Gastrocnemius medialis (tissue), 4 donors: ENCODE measurements around the gene TRAPPC2L. TPM values are rescaled to one million over a fixed set of nuclear protein-coding genes. Genes with fewer than 3 reads are reported as not detected.

ENCODE experiments used
- ATAC-seq, 2 donors: fragments of 150-250 bp; one replicate each; pipeline ENCODE4 v1.9.1; 2016
- DNase-seq, 2 donors: peaks; one replicate each; pipeline ENCODE4 v3.0.0-alpha.2; 2019
- H3K27ac ChIP-seq, 4 donors: fragments of 200-600 bp; sonication (generic); 1 replicate in 1 of 4; 2 replicates in 3 of 4; pipeline ENCODE4 v1.5.1; 2016 to 2018; ENCODE audit warnings: mild to moderate bottlenecking in 2 of 4, moderate library complexity in 1 of 4
- H3K27me3 ChIP-seq, 3 donors: fragments of 200-600 bp; sonication (generic) in 2 of 3; 1 replicate in 1 of 3; 2 replicates in 2 of 3; pipeline versions ENCODE4 v1.5.1 to v1.6.0; 2016 to 2019; ENCODE audit warnings: mild to moderate bottlenecking in 1 of 3, moderate library complexity in 1 of 3
- H3K36me3 ChIP-seq, 2 donors: fragments of 200-600 bp; sonication (generic) in 1 of 2; one replicate each; pipeline ENCODE4 v1.5.1; 2017 to 2018
- H3K4me1 ChIP-seq, 2 donors: fragments of 200-600 bp; sonication (generic) in 1 of 2; one replicate each; pipeline ENCODE4 v1.5.1; 2016 to 2017; ENCODE audit warnings: mild to moderate bottlenecking in 2 of 2
- H3K4me3 ChIP-seq, 4 donors: fragments of 200-600 bp; sonication (generic) in 3 of 4; 1 replicate in 1 of 4; 2 replicates in 3 of 4; pipeline ENCODE4 v1.5.1; 2016 to 2019; ENCODE audit warnings: mild to moderate bottlenecking in 2 of 4
- H3K9me3 ChIP-seq, 3 donors: fragments of 200-600 bp; sonication (generic) in 2 of 3; 1 replicate in 1 of 3; 2 replicates in 2 of 3; pipeline ENCODE4 v1.5.1; 2016 to 2019
- POLR2A ChIP-seq, 2 donors: fragments of 450-650 bp; IDR thresholded peaks; one replicate each; pipeline ENCODE4 v1.6.1; 2017; ENCODE audit warnings: antibody characterized with exemption in 2 of 2, mild to moderate bottlenecking in 2 of 2, moderate library complexity in 2 of 2
- in situ Hi-C, 4 donors: fragments of 200-750 bp; cut with MboI; loops; one replicate each; pipeline versions ENCODE4 v1.15.0 to v1.8.0; 2017; ENCODE audit warnings: low sequenced_read_pairs in 4 of 4
- intact Hi-C: fragments of 100-400 bp; cut with DNase I; formaldehyde crosslinking; loops from one replicate; pipeline ENCODE4 v1.15.1; 2023; ENCODE audit warnings: low total_unique reads
- total RNA-seq, 4 donors: library from RNA; depleted of rRNA; stranded (reverse); fragments of >200 nt; gene quantifications; one replicate each; pipeline versions ENCODE4 v1.1.0 to v1.2.3, GENCODE V29; 2016
- TF ChIP-seq, protein P1 (sequence below), 5 experiments: fragments of 450-650 bp in 3 of 5; fragments of 200-600 bp in 2 of 5; sonication (generic) in 2 of 5; IDR thresholded peaks in 4 of 5; conservative IDR thresholded peaks in 1 of 5; 1 replicate in 4 of 5; 2 replicates in 1 of 5; pipeline ENCODE4 v1.5.1; 2016 to 2019; ENCODE audit warnings: antibody characterized with exemption in 5 of 5, mild to moderate bottlenecking in 3 of 5, moderate library complexity in 3 of 5

Gene TRAPPC2L
- total RNA-seq, 4 donors from 2014 or later = 17.8 to 27.9 (median 20.5) TPM

DNA sequence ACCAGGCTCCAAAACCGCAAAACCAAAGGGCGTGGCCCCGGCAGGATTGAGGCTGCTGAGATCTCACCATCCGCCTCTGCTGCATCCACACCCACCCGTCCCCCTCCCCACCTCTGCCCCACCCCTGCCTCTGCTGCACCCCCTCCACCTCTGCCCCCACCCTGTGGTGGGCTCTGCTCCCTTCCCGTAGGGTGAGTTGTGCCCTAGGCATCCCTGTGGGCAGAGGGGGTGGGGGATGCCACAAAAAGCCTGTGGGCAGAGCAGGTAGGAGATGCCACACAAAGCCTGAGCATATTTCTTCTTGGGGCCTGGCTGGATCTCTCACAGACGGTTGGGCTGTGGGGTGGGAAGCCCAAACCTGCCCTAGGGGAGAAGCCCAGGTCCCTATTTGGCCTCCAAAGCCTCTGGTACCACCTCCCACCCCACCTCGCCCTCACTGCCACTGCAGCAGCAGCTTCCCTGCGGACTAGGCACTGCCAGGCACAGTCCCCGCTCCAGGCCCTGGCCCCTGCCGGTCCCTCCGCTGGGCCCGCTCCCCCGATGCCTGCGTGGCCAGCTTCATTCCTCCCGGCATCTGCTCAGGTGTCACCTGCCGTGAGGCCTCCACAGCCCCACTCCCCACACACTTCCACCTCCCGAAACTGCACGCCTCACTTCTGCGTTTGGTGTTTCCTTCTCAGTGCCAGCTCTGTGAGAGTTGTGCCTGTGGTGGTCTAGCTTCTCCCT, 20.8 kb downstream of the TRAPPC2L start:
- no peak for DNase-seq
- ATAC-seq = no peak
- in situ Hi-C loops (no loop called here), intact Hi-C loops (no loop called here)
- Histone ChIP-seq H3K27me3 (no peaks in the 10 kb centered on the region), H3K27ac (no peak overlapping the region), H3K36me3 (peaks cover 0 to 33% of the 10 kb centered on the region in 2 donors), H3K4me1 (peaks cover 2 to 8% of the 10 kb centered on the region in 2 donors), H3K4me3 (no peak overlapping the region), H3K9me3 (no peaks in the 10 kb centered on the region)
- no peak for TF ChIP-seq POLR2A (IDR thresholded peaks at IDR 0.05)
- TF ChIP-seq, protein P1, sequence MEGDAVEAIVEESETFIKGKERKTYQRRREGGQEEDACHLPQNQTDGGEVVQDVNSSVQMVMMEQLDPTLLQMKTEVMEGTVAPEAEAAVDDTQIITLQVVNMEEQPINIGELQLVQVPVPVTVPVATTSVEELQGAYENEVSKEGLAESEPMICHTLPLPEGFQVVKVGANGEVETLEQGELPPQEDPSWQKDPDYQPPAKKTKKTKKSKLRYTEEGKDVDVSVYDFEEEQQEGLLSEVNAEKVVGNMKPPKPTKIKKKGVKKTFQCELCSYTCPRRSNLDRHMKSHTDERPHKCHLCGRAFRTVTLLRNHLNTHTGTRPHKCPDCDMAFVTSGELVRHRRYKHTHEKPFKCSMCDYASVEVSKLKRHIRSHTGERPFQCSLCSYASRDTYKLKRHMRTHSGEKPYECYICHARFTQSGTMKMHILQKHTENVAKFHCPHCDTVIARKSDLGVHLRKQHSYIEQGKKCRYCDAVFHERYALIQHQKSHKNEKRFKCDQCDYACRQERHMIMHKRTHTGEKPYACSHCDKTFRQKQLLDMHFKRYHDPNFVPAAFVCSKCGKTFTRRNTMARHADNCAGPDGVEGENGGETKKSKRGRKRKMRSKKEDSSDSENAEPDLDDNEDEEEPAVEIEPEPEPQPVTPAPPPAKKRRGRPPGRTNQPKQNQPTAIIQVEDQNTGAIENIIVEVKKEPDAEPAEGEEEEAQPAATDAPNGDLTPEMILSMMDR (IDR thresholded peaks at IDR 0.05 in 4 of 5, conservative IDR thresholded peaks at IDR 0.05 in 1 of 5) = no peak

DNA sequence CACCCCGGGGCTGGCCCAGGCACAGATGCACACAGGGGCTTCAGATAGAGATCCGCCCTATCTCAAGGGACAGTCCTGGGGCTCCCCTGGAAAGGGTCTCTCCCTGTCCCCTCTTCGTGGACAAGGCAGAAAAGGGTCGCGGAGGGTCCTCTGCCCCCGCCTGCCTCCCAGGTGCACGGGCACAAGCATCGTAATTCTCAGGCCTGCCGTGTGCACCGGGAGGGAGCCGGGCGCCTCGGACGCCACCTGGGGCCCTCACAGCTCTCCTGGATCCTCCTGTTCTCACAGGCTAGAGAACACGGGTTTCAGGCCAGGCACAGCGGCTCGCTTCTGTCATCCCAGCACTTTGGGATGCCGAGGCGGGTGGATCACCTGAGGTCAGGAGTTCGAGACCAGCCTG, 21.4 kb downstream of the TRAPPC2L start:
- H3K27ac ChIP-seq = no peak overlapping the region
- no peaks in the 10 kb centered on the region for H3K9me3 ChIP-seq
- ATAC-seq (no peak), DNase-seq (no peak)
- in situ Hi-C loops = no loop called here
- H3K4me1 ChIP-seq = peaks cover 8 to 14% of the 10 kb centered on the region in 2 donors
- TF ChIP-seq, protein P1 (IDR thresholded peaks at IDR 0.05 in 4 of 5, conservative IDR thresholded peaks at IDR 0.05 in 1 of 5) = no peak
- TF ChIP-seq POLR2A (IDR thresholded peaks at IDR 0.05) = no peak
- no peaks in the 10 kb centered on the region for H3K27me3 ChIP-seq
- H3K4me3 ChIP-seq = no peak overlapping the region
- intact Hi-C loops = no loop called here
- H3K36me3 ChIP-seq = peaks cover 0 to 33% of the 10 kb centered on the region in 2 donors

DNA sequence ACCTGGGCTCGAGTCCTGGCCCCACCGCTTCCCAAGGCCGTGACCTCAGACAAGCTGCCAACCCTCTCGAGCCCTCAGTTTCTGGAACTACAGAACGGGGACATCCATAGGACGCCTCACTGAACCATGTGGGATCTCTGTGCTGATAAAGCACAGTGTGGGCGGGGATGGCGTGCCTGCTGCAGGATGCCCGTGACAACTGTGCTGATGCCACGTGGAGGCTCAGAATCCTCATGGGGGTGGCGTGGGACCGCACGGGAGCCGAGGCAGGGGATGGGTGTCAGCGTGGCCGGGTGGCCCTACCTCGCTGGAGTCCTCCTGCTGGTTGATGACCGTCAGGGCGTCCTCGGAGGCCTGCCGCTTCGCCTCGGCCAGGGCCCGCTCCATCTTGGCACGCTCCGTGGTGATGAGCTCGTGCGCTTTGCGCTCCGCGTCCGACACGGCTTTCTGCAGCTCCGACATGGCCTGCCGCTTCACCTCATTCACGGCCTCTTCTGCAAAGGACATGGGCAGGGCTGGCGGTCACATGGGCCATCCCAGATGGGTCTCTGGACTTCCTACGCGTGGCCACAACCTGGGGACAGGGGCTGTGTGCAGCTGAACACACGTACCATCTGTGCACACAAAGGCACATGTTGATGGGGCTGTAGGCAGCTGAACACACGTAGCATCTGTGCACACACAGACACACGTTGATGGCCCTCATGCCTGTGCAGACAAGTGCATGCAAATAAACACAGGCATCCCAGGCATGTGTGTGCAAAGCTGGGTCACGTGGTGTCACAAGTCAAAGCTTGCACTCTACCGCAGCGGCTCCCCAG, 22.2 kb downstream of the TRAPPC2L start:
- H3K36me3 ChIP-seq = peaks cover 0 to 34% of the 10 kb centered on the region in 2 donors
- TF ChIP-seq POLR2A (IDR thresholded peaks at IDR 0.05) = no peak
- TF ChIP-seq, protein P1 (IDR thresholded peaks at IDR 0.05 in 4 of 5, conservative IDR thresholded peaks at IDR 0.05 in 1 of 5) = no peak
- H3K27ac ChIP-seq = no peak overlapping the region
- no peak for ATAC-seq
- H3K27me3 ChIP-seq = no peaks in the 10 kb centered on the region
- H3K4me1 ChIP-seq = peaks cover 15 to 22% of the 10 kb centered on the region in 2 donors
- H3K9me3 ChIP-seq = no peaks in the 10 kb centered on the region
- intact Hi-C loops (no loop called here), in situ Hi-C loops (no loop called here)
- H3K4me3 ChIP-seq = no peak overlapping the region
- no peak for DNase-seq

DNA sequence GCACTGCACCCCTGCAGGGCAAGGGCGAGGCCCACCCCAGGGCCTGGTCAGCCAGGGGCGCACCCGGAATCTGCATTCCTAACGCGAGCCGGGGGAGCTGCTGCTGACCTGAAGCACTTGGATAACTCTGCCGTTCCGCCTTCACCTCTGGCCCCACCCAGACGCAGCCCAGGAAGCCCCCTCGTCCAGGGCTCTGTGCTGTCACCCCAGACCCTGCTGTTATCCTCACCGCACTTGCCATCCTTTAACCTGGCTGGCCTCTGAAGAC, 22.8 kb downstream of the TRAPPC2L start:
- peaks cover 0 to 40% of the 10 kb centered on the region in 2 donors for H3K36me3 ChIP-seq
- in situ Hi-C loops (no loop called here), intact Hi-C loops (no loop called here)
- TF ChIP-seq POLR2A (IDR thresholded peaks at IDR 0.05) = no peak
- TF ChIP-seq, protein P1 (IDR thresholded peaks at IDR 0.05 in 4 of 5, conservative IDR thresholded peaks at IDR 0.05 in 1 of 5) = no peak
- H3K4me1 ChIP-seq = peaks cover 20 to 28% of the 10 kb centered on the region in 2 donors
- no peak overlapping the region for H3K4me3 ChIP-seq
- H3K9me3 ChIP-seq = no peaks in the 10 kb centered on the region
- ATAC-seq = no peak
- H3K27me3 ChIP-seq = no peaks in the 10 kb centered on the region
- DNase-seq = no peak
- H3K27ac ChIP-seq = no peak overlapping the region
